IMR-90 (cell line): ENCODE data around the gene CALN1.

Source experiments
- CEBPB ChIP-seq: IDR thresholded peaks from 2 replicates; pipeline ENCODE4 v1.6.1; 2012; ENCODE audit warnings: low read depth, low read length, improper control_type of control experiment
- CTCF ChIP-seq: conservative IDR thresholded peaks from 2 replicates; pipeline ENCODE4 v1.5.1; 2012; ENCODE audit warnings: mild to moderate bottlenecking, low read depth, low read length, improper control_type of control experiment
- MAZ ChIP-seq: IDR thresholded peaks from 2 replicates; pipeline ENCODE4 v1.6.1; 2012; ENCODE audit warnings: low read depth, mild to moderate bottlenecking, low read length, improper control_type of control experiment, moderate library complexity, borderline replicate concordance
- POLR2A ChIP-seq: IDR thresholded peaks from 2 replicates; pipeline ENCODE4 v1.6.1; 2012; ENCODE audit warnings: mild to moderate bottlenecking, low read depth, low read length
- RAD21 ChIP-seq: IDR thresholded peaks from 2 replicates; pipeline ENCODE4 v1.6.1; 2012; ENCODE audit warnings: low read length, improper control_type of control experiment
- RFX5 ChIP-seq: IDR thresholded peaks from 2 replicates; pipeline ENCODE4 v1.8.0; 2012; ENCODE audit warnings: low read depth, mild to moderate bottlenecking, low read length, moderate library complexity
- SMC3 ChIP-seq: fragments of 150-350 bp; IDR thresholded peaks from 2 replicates; pipeline ENCODE4 v1.6.1; 2016; ENCODE audit warnings: low read depth, mild to moderate bottlenecking, antibody characterized with exemption, low read length, moderate library complexity

- TF ChIP-seq CTCF (no peak), MAZ (no peak), RFX5 (no peak), RAD21 (no peak), CEBPB (no peak), POLR2A (no peak), SMC3 (no peak)
Measured at GRCh38 chr7:72152161-72153131, 259.7 kb downstream of the CALN1 start.
